ENCODE results near the gene TBC1D16.
A peak's percentile ranks its signal among the peaks of the same experiment; 100 is the strongest.
"Not testable (repeated sequence)": the region's sequence is repeated elsewhere in the genome, so short reads cannot be mapped to it uniquely, and the experiment has no call there.

Gene TBC1D16

DNA sequence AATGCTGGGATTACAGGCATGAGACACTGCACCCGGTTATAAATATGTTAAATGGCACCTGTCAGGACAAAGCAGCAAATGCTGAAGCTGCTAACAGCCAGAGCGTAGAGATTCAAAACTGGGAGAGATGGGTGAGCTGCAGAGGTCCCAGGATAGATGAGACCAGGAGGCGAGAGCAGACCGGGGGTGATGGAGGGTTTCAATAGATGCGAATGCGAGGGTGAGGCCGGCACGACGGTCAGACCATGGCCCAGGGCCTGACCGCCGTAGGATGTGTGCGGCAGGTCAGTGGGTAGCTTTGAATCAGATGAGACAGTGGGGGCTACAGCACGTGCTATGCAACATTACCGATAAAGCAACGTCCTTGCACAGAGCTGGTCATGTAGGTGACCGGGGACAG, 15.0 kb upstream of the TBC1D16 start:
- DNase-seq = no peak

DNA sequence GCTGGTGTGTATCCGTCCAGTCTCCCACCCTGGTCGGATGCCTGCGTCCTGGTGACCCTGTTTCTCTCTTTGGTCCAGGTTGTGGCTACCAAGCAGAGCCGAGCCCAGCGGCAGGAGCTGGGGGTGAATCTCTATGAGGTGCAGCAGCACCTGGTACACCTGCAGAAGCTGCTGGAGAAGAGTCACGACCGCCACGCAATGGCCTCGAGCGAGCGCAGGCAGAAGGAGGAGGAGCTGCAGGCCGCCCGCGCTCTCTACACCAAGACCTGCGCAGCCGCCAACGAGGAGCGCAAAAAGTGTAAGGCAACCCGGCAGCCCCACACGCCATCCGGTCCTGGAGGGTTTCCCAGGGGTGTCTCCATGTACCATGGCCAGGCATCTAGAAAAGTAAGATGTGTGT, 14.3 kb upstream of the TBC1D16 start:
- DNase-seq = no peak

DNA sequence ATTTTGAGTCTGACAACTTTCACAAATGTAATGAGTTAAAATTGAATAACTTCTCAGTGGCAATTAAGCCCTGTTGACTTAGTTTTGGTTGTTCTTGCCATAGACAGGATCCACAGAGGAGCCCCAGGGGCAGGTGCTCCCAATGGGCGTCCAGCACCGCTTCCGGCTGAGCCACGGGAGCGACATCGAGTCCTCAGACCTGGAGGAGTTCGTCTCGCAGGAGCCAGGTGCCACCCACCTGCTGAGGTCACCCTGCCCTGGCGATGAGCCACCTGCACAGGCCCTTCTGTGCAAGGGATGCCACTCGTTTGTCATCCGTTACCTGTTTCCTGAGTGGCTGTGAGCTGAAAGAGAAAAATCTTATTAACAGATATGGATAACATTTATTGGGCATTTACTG, 11.5 kb upstream of the TBC1D16 start:
- DNase-seq = no peak

DNA sequence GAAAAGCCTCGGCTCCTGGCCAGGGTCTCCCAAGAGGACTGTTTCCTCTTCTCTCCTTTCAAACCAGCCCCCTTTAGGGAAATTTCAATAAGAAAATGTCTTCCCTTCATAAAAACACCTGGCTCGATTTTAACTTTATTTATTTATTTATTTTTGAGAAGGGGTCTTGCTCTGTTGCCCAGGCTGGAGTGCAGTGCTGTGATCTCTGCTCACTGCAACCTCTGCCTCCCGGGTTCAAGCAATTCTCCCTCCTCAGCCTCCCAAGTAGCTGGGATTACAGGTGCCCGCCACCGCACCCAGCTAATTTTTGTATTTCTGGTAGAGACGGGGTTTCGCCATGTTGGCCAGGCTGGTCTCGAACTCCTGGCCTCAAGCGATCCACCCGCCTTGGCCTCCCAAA, 11.0 kb upstream of the TBC1D16 start:
- DNase-seq = not testable (repeated sequence)

DNA sequence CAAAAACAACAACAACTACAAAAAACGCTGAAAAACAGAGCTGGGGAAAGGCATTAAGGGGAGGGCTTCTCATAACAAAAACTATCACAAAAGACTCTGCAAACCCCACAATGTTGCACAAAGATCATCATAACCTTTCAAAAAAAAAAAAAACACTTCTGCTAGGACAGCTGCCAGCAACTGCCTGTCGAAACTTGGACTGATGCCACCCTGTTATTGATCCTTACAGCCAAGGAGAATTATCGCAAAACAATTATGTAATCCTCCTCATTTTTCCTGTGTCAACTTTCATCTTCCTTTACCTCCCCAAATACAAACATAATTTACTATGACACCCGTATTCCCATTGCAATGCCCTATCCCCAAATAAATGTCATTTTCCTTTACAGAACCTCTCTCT, 10.0 kb upstream of the TBC1D16 start:
- peak; percentile 48 for DNase-seq

DNA sequence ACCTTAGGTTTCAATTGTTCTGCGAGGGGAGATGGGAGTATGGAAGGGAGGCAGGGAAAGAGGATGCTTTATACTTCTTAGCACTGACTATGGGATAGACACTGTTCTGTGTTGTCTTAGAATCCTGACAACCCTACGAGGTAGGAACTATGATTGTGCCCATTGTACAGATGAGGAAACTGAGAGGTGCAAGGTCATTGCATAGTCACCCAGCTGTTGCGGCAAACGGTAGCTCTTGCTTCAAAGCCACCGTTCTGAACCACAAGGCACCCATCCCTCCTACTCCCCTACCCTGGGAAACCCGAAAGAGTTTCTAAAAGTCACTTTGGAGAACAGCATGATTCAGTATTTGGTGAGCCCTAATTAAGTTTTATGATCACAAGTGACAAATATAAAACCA, 8.3 kb upstream of the TBC1D16 start:
- no peak for DNase-seq

DNA sequence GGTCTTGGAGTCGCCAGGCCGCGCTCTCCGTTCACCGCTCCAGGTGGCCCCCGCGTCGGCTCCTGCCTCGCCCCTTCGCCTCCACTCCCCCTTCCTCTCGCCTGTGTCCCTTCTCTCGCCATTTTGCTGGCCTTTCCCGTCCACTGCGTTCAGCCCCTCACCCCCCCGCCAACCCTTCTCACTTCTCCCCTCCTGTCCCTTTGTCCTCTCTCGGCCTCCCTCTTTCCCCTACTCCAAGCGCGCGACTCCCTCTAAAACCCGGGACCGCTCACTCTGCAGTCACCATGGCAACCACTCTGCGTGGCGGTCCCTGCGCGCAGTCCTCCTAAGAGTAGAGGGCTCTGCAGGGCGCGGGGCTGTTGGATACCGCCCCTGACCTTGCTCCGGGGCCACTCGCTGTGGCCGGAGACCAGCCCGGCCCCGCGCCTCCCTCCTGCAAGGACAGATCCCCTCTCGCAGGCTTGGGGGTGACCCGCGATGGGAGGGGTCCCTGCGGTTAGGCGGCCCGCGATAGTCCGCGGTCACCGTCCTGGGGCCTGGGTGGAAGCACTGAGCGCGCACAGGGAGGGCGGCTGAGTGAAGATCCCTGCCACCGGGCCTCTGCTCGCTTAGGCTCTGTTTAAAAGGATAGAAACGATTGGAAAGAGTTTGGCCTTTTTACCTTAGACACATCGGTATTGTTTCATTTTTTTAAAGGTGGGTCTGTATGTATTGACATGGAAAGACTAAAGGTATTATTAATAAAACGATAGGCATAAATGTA, 1.2 kb upstream of the TBC1D16 start:
- peak; percentile 65 for DNase-seq

DNA sequence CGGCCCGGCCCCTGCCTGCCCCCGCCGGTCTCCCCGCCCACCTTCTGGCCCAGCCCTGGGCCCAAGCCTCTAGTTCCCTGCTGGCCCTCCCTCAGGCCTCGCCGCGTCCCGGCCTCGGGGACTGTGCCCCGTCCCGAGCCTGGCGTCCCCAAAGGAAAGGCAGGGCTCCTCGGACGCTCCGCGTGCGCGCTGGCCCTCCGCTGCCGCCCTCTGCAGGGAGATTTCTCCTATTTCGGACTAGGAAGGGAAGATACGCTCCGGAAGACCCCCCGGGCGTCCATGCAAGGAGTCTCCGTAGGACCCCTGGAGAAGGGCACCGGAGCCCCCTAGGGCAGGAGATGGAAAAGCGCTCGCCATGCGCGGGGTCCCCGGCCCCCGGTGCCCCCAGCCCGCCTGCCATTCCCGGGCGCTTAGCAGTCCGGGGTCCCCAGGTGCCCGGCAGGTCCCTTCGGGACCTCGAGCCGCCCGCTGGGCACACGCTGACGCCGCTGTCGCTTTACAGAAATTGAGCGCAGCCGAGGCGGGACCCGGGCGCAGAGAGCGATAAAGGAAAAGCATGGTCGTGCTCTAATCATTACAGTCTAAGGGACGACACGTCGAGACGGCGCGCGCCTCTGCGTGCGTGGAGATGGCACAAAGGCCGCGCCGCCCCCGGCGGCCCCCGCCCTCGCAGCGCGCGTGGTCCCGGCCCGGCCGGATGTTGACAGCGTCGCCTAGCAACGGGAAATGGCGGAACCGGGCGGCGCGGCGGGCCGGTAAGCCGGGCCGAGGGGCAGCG, 454 bp upstream of the TBC1D16 start, which contains the start of gene CCDC40:
Gene CCDC40, plus strand, starts transcription at position 706 of the 778 bp plus-strand sequence. Its CDS starts 21 bp downstream, at position 727.
- DNase-seq = peak; percentile 33

DNA sequence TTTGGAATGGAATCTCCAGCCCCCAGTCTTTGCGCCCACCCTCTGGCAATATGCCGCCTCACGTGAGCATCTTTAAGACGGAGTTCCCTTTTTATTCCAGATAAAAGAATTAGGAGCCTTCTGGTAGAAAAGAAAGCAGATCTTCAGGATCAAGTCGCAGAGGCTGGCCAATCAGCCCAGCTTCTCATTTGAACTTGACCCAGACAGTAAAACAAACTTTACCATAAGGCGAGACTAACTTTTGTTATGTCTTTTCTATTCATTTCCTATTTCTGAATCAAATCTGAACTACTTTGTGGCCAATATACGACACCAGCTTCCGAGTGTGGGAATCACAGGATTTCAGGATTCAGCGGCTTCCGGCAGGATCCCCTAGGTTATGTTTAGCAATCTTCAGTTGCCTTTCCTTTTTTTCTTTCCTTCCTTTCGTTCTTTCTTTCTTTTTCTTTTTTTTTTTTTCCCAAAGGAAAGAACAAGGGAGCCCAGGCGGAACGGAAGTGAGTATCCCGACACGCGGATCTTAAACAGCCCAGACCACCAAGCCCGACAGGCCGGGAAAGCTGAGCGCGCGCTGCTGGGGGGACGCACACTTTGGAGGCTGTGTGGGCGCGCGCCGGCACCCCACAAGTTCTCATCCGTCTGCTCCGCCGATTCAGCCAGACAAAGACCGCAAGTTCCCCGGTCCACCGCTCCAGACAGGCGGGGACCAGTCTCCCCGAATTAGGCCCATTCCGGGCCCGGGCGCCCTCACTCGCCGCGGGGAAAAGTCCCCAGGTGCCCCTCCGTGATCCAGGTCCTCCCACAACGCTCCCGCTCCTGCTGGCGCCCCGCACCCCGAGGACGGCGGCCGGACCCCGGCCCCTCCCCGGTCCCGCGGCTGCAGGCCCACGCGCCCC, 633 bp downstream of the TBC1D16 start:
- DNase-seq = no peak

DNA sequence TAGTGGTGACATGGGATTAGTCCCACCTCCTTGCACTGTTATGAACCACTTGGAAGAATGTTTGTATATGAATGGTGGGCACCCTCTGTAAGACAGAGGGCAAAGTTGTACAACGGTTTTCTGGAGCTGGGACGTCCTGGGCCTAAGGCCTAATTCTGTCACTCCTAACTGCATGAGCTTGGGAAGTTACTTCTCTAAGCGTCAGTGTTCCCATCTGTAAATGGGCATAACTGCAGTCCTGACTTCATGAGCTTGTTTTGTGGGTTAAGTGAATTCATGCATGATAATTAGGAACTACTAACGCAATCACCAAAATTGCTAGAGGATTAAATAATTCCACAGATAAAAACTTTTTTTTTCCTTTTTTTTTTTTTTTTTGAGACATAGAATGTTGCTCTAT, 1.8 kb downstream of the TBC1D16 start:
- DNase-seq = no peak

DNA sequence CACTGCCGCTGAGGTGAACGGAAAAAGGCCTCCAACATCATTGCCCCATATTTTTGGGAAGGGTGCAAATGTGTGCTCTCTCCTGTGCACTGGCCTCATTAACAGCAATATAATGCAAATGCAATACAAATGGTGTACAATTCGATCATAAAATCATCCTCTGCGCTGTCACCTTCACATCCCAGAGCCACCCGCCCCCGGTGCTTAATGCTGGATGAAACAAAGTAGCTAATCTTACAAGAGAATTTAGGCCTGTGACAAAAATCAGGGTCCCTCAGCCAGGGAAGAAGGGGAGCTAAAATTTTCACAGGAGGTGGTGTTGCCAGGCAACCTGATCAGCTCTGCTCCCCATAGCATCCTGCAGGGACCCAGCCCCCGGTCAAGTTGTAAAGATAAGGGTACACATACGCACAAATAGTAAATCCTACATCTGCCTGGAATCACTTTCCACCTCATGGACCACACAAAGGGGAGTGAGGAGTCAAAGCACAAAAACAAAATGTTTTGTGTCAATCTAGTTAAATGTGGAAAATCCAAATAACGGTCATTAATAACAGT, 3.0 kb downstream of the TBC1D16 start:
- DNase-seq = no peak

DNA sequence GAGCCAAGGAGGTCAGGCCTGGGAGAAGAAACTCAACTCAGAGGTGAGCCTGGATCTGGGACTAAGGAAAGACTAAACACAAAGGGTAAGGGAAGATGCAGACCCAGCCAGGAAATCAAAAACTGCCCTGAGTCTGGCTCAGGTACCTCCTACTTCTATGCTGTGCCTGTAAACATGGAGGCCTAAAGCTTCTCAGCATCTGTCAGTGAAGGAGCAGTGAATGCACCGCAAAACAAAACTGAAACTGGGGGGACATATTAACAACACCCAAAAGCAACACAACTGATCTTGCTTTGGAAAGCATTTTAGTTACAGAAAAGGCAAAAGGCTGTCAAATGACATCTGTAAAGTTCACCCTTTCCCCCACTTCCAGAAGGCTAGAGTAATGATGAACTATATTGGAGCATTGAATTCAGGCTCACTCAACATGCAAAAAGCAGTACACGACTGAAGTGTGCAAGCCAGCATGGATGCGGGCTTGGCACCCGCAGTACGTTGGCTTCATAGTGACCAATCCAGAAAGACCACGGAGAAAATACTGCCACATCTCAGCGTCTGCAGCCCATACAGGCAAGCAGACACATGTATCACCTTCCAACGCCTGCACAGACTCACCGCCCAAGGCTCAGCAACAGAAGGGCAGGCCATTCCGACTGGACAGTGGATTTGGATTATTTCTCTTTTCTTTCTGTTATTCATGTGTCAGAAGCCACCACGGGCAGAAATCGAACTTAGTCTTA, 3.8 kb downstream of the TBC1D16 start:
- no peak for DNase-seq

DNA sequence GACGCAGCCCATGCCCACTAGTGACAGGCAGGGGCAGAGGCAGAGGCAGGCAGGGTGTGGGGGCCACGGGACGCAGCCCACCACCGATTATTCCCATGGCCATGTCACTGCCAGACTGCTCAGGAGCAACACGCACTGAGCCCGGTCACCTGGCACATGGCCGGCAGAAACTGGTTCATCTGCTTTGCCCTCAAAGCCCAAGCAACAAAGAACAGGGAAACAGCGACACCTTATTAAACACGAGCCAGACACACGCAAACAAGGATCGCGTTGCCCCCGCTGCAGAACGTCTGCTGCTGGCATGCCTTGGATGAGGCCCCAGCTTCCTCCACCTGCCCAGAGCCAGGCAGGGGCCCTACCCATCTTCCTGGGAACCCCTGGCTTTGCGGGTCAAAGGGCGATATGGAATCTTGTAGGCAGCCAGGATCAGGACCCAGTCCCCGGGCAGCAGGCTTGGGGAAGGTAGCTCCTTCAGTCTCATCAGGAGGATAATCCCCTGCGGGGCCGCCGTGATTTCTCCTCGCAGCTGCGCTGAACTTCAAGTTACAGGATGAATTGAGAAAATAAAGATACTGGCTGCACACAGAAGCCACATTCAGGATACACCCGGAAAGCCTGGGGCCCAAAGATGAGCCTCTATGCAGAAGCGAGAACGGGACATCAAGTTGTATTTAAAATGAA, 4.8 kb downstream of the TBC1D16 start:
- peak; percentile 51 for DNase-seq

DNA sequence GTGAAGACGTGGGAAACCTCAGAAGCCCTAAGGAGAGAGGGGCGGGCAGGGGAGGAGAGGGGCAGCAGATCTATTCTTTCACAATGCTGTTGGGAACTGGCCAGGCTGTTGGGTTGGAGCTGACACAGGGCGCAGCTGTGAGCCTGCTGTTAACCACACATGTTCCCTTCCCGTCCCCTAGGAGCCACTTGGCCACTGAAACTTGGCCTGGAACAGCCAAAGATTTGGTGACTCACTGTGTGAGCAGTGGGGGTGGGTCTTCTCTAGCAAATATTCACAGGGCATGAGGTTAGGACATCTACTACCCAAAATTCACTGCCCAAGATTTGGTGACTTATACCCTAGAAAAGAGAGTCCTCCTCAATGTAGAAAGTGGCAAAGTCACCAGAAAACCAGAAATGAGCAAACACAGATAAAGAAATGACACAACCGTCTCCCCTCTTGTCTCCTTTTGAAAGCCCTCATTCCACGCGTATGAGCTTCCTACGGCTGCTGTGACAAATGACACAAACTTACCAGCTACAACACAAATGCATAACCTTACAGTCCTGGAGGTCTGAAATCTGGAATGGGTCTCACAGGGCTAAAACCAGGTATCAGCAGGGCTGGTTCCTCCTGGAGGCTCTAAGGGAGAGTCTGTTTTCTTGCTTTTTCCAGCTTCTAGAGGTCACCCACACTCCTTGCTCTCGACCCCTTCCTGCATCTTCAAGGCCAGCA, 6.3 kb downstream of the TBC1D16 start:
- no peak for DNase-seq

DNA sequence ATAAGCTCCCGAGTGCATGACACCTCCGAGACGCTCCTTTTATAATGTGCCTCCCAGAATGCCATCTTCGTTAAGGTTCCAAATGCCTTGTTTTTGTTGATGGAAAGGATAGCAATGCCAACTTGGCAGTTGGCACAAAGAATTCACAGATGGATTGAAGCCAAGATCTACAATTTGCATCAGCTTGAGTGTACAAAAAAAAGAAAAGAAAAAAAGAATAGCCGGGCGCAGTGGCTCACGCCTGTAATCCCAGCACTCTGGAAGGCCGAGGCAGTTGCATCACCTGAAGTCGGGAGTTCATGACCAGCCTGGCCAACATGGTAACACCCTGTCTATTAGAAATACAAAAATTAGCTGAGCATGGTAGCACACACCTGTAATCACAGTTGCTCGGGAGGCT, 7.6 kb downstream of the TBC1D16 start:
- DNase-seq = no peak

DNA sequence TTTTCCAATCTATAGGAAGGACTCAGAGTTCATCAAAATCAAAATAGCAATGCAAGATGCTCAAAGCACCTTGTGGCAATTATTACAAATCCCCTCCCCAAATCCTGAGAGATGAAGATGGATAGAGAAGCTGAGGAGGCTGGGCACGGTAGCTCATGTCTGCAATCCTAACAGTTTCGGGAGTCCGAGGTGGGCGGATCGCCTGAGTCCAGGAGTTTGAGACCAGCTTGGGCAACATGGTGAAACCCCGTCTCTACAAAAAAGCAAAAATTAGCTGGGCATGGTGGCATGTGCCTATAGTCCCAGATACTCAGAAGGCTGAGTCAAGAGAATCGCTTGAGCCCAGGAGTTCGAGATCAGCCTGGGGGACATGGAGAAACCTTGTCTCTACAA, 8.6 kb downstream of the TBC1D16 start:
- no peak for DNase-seq

DNA sequence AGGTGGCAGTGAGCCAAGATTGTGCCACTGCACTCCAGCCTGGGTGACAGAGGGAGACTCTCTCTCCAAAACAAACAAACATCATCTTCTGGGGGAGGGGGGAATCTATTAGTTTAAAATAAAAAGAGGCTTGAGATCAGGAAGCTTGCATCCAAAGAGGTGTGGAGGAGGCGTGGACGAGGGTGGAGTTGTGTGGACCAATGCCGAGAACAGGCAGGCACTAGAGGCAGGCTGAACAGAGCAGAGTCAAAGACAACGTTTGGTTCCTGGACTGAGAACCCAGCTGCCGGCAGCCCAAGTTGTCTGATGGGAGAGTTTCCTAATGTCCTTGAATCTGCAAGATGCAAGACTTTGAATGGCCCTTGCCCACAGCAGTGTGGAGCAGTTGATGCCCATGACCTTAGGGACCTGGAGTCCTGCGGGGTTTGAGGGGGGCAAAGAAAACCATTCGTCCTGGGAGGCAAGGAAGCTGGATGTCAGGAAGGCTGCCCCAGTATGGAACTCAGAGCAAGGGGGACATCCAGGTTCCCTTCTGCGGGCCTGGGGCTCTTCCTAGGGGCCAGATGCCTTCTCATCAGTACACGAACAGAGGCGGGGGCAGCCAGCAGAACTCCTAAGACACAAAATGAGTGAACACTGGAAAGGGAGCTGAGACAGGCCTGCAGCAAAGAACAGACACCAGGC, 9.2 kb downstream of the TBC1D16 start:
- no peak for DNase-seq

DNA sequence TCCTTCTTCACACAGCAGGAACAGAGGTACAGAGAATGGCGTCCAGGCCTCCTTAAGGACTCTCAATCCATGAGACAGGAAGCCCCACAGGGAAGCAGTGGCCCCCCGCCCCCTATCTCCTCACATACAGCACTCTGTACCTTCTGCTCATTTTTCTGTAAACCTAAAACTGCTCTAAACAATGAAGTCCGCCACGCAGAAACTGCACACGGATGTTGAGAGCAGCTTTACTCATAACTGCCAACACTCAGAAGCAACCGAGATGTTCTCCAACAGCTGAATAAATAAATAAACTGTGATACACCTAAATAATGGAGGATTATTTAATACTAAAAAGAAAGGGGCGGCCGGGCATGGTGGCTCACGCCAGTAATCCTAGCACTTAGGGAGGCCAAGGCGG, 9.9 kb downstream of the TBC1D16 start:
- no peak for DNase-seq

DNA sequence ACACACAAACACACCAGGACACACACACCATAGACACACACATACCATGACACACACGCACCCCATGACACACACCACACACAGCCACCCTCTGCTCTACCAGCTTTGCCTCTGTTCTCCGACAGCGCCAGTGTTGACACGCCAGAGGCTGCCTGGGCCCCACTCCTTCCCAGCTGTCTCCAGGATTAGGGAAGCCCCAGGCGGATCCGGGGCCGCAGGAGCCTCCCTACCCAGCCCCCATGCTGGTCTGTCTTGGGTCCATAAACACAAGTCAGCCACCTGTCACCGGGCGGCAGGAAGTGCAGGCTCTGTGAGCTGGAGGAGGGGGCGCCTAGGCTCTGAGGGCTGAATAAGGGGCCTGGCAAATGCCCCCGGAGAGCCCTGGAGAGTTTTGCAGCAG, 10.5 kb downstream of the TBC1D16 start:
- no peak for DNase-seq

DNA sequence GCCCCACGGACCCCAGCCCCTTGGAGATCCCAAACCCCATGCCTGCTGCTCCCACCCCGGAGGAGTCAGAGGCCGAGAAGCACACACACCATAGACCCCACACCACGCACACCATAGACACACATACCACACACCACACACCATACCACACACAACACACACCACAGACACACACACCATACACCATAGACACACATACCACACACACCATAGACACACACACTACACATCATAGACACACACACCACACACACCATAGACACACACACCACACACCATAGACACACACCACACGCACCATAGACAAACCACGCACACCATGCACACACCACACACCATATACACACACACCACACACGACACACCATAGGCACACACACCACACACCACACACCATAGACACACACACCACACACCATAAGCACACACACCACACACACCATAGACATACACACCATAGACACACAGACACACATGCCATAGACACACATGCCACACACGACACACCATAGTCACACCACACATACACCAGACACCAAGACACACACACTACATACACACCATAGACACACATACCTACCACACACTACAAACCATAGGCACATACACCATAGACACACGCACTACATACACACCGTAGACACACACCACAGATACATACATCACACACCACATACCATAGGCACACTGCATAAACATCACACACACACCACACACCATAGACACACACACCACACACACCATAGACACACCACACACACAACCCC, 11.3 kb downstream of the TBC1D16 start:
- DNase-seq = no peak
